OCI-LY7 (cell line): Measurements from ENCODE around the gene ZDHHC13. TPM values are rescaled to one million over a fixed set of nuclear protein-coding genes. Genes with fewer than 3 reads are reported as not detected.

Experiments used
- BruUV-seq: library from RNA; stranded (reverse); fragments of 400-500 nt; replicated peaks from 2 replicates; lab custom pipeline; 2021; lab: Mats Ljungman, UMichigan
- CTCF ChIA-PET: fragments of 300-600 bp; sonication (Branson Sonifier 250); formaldehyde crosslinking; loops from one replicate; lab custom pipeline; 2022; ENCODE audit warnings: antibody characterized with exemption; ENCODE audit not compliant: unreplicated experiment; lab: Charles Lee
- POLR2A ChIA-PET: fragments of 300-600 bp; sonication (Branson Sonifier 250); formaldehyde crosslinking; loops from one replicate; lab custom pipeline; 2022; ENCODE audit warnings: antibody characterized with exemption; lab: Charles Lee
- DNase-seq: peaks from one replicate; pipeline ENCODE4 v3.0.0-alpha.2; 2015; ENCODE audit warnings: low spot score
- H2AFZ ChIP-seq: fragments of 200-600 bp; sonication (generic), shearing (Covaris generic); 2 replicates; pipeline ENCODE4 v1.6.1; 2014; ENCODE audit warnings: mild to moderate bottlenecking, antibody characterized with exemption, low read length, moderate library complexity
- H3K27ac ChIP-seq: fragments of 200-600 bp; sonication (generic); 2 replicates; pipeline ENCODE4 v1.5.1; 2014; ENCODE audit warnings: mixed run types, low read depth, mild to moderate bottlenecking, moderate library complexity, low read length, inconsistent platforms; ENCODE audit not compliant: poor library complexity, severe bottlenecking
- H3K36me3 ChIP-seq: fragments of 200-600 bp; sonication (generic); 2 replicates; pipeline ENCODE4 v1.6.1; 2014; ENCODE audit warnings: mild to moderate bottlenecking, antibody characterized with exemption, low read length, moderate library complexity, mixed read lengths; ENCODE audit not compliant: insufficient read depth
- H3K4me1 ChIP-seq: fragments of 200-600 bp; sonication (generic); 2 replicates; pipeline ENCODE4 v1.5.1; 2014; ENCODE audit warnings: mild to moderate bottlenecking, low read length; ENCODE audit not compliant: insufficient read depth, poor library complexity, severe bottlenecking
- H3K4me2 ChIP-seq: fragments of 200-600 bp; sonication (generic); 2 replicates; pipeline ENCODE4 v1.6.1; 2014; ENCODE audit warnings: mild to moderate bottlenecking, low read length
- H3K4me3 ChIP-seq: fragments of 200-600 bp; sonication (generic); 2 replicates; pipeline ENCODE4 v1.5.1; 2014; ENCODE audit warnings: mild to moderate bottlenecking, low read depth, low read length; ENCODE audit not compliant: poor library complexity, severe bottlenecking
- H3K79me2 ChIP-seq: fragments of 200-600 bp; sonication (generic); 2 replicates; pipeline ENCODE4 v1.6.1; 2016; ENCODE audit warnings: low read depth, mild to moderate bottlenecking, low read length, moderate library complexity, mixed read lengths; ENCODE audit not compliant: insufficient read depth
- H3K9me2 ChIP-seq: fragments of 200-600 bp; sonication (generic); 2 replicates; pipeline ENCODE4 v1.6.1; 2016; ENCODE audit warnings: mild to moderate bottlenecking, low read length, mixed read lengths; ENCODE audit not compliant: insufficient read depth
- H3K9me3 ChIP-seq: fragments of 200-600 bp; sonication (generic); 2 replicates; pipeline ENCODE4 v1.6.1; 2014; ENCODE audit warnings: mild to moderate bottlenecking, mixed run types, low read length, mixed read lengths
- H4K20me1 ChIP-seq: fragments of 200-600 bp; sonication (generic); 2 replicates; pipeline ENCODE4 v1.6.1; 2014; ENCODE audit warnings: mild to moderate bottlenecking, antibody characterized with exemption, low read length, moderate library complexity, mixed read lengths; ENCODE audit not compliant: insufficient read depth
- CTCF ChIP-seq: fragments of 200-600 bp; sonication (generic); conservative IDR thresholded peaks from 2 replicates; pipeline ENCODE4 v1.5.1; 2014; ENCODE audit warnings: mild to moderate bottlenecking, antibody characterized with exemption, low read length, moderate library complexity, mixed read lengths
- EZH2phosphoT487 ChIP-seq: fragments of 200-600 bp; sonication (generic); IDR thresholded peaks from 2 replicates; pipeline ENCODE4 v1.6.1; 2018; ENCODE audit warnings: low read depth, borderline replicate concordance, mild to moderate bottlenecking, mixed run types, antibody characterized with exemption, low read length, moderate library complexity, mixed read lengths
- intact Hi-C: fragments of 100-400 bp; cut with micrococcal nuclease; formaldehyde crosslinking; loops from one replicate; pipeline ENCODE4 v1.10.0; 2022; ENCODE audit not compliant: unreplicated experiment
- total RNA-seq, 2 experiments: library from RNA; depleted of rRNA in 1 of 2; stranded (reverse); fragments of >200 nt in 1 of 2; shearing (Covaris generic) in 1 of 2; gene quantifications; 2 replicates each; pipeline ENCODE4 v1.2.3, GENCODE V29; 2014 to 2022

ZDHHC13 gene
- total RNA-seq, 2 experiments from 2014 or later, result 25.0 to 28.1 TPM

GRCh38 chr11:19199048-19199447 lies 82.1 kb downstream of the ZDHHC13 start:
- no peaks in the 10 kb centered on the region for H4K20me1 ChIP-seq
- no peaks in the 10 kb centered on the region for H3K36me3 ChIP-seq
- H3K9me3 ChIP-seq, result no peaks in the 10 kb centered on the region
- no peaks in the 10 kb centered on the region for H3K79me2 ChIP-seq
- no peak overlapping the region for H3K4me3 ChIP-seq
- POLR2A ChIA-PET, result interaction anchor here (1.6 kb wide), 1 partner anchor 33 kb away, joined by 3 read pairs; no protein-coding TSS in a partner anchor
- no peaks in the 10 kb centered on the region for H3K4me1 ChIP-seq
- CTCF ChIA-PET, result no interaction called here
- TF ChIP-seq CTCF, result no peak
- no peak for TF ChIP-seq EZH2phosphoT487
- no peak for DNase-seq
- H3K27ac ChIP-seq, result no peak overlapping the region
- no peaks in the 10 kb centered on the region for H3K9me2 ChIP-seq
- intact Hi-C loops, result no loop called here
- H2AFZ ChIP-seq, result no peak overlapping the region
- BruUV-seq, result no TSS peak
- no peak overlapping the region for H3K4me2 ChIP-seq

- CTCF ChIA-PET, result no interaction called here
- no peak overlapping the region for H3K4me3 ChIP-seq
- POLR2A ChIA-PET, result no interaction called here
These were observed 82.8 kb downstream of the ZDHHC13 start for GRCh38 chr11:19199771-19200170.

More at GRCh38 chr11:19199771-19200170, 82.8 kb downstream of the ZDHHC13 start:
- BruUV-seq, result no TSS peak
- DNase-seq, result no peak
- Histone ChIP-seq H3K79me2 (no peaks in the 10 kb centered on the region), H3K4me2 (no peak overlapping the region), H2AFZ (no peak overlapping the region), H3K9me2 (no peaks in the 10 kb centered on the region), H4K20me1 (no peaks in the 10 kb centered on the region), H3K27ac (no peak overlapping the region), H3K4me1 (no peaks in the 10 kb centered on the region), H3K9me3 (no peaks in the 10 kb centered on the region), H3K36me3 (no peaks in the 10 kb centered on the region)
- intact Hi-C loops, result no loop called here
- TF ChIP-seq EZH2phosphoT487, result no peak
- TF ChIP-seq CTCF, result no peak
